ENCODE results near the gene FGFR2.

FGFR2 gene

DNA sequence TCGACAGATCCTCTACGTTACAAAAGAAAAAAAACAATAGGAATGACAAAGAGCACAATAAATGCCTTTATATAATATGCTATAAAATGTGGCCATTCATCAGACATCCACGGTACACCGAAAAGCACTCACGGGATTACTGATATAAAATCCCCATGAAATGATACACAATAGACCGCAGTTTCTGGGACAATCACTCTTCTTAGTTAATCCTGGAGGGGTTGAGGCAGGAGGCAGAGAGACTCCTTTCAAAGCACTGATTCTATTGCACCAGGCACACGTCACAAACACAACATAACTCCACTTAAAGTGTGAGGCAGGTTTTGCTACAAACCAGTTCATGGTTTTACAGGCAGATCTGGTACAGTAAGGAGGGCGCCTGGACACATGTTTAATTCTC, 113.8 kb downstream of the FGFR2 start:
- DNase-seq, result no peak

DNA sequence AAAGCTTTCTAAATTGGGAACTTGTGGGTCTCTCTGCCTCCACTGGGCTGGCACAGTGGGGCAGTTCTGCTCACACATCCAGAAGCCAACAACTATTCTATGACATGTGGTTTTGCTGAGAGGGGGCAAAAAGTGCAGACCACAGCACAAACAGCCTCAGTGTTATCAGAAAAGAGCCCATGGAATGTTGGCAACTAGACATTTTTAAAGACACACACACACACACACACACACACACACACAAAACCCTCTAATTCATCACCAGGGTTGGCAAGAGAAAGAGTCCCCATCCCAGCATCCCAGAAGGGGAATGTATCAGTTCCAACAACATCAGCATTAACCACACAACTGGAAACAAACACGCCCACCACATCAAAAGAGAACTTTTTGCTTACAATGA, 117.1 kb downstream of the FGFR2 start:
- DNase-seq, result peak; percentile 71

DNA sequence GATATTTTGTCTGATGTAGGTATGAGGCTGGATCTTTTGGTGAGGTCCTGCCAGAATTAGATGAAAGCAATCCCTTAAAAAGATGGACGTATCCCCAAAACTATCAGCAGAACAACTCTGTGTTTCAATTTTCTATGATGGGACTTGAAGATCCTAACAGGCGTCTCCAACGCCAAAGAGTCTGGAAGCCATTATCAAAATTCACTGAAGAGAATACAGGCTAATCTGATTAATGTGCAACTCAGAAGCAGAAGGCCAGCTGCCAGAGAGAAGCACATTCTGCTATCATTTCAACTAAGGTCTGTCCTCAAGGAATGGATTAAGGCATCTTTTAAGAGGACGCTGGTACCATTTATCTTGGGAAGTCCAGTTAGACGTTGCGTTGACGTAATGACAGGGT, 119.7 kb downstream of the FGFR2 start:
- peak; percentile 50 for DNase-seq

DNA sequence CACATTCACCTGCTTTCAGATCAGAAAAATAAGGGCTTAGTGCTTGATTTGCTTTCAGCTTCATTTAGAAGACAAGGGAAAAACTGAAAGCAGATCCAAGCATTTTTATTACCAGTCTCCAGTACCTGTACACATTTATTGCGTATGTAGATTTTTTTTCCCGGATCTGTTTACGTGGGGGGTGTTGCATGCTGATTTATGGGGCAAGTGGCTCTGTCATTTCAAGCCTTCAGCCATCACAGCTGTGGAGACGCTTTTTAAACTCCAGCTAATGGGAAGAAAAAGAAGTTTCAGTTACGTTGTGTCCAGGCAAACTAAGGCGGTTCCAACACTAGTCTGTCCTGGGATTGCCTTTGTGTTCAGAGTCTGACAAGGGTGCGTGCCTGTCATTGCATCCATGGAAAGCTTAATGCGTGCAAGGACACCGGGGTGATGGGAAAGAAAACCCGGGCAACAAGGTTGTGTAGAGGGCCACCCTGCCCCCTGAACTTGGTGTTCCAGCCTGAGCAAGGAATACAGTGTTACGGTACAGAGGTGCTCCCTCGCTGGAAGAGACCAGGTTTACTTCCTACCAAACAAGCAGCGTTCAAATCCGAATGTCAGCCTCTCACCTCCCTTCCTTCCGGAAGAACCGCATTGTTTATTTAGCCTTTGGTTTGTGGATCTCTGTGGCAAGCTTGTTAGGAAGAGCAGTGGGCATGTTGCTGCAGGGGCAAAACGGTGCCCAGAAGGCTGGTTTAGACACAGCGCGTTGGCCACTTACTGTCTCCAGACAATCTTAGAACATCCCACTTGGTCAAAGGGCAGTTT, 128.2 kb downstream of the FGFR2 start:
- DNase-seq, result no peak

DNA sequence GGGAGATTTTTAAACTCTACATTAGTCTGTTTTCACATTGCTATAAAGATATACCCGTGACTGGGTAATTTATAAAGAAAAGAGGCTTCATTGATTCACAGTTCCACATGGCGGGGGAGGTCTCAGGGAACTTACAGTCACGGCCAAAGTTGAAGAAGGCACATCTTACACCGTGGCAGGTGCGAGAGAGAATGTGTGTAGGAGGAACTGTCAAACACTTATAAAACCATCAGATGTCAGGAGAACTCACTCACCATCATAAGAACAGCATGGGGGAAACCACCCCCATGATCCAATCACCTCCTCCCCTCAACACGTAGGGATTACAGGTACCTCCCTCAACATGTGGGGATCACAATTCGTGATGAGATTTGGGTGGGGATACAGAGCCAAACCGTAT, 129.5 kb downstream of the FGFR2 start:
- DNase-seq, result no peak

DNA sequence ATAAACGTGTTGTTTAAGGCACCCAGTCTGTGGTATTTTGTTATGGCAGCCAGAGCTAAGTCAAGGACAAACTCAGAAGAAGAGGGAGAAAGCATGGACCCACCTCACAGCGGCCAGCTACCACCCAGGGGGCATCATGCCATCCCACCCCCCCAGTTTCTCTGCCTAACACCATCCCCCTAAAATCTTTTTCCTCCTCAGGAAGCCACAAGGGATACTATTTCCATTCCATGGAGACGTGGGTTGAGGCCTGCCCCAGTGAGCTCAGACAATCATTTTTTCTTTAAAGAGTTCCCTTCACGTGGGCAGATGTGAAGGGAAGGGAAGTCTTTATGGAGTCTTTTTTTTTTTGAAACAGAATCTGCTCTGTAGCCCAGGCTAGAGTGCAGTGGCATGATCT, 131.8 kb downstream of the FGFR2 start:
- DNase-seq, result no peak

DNA sequence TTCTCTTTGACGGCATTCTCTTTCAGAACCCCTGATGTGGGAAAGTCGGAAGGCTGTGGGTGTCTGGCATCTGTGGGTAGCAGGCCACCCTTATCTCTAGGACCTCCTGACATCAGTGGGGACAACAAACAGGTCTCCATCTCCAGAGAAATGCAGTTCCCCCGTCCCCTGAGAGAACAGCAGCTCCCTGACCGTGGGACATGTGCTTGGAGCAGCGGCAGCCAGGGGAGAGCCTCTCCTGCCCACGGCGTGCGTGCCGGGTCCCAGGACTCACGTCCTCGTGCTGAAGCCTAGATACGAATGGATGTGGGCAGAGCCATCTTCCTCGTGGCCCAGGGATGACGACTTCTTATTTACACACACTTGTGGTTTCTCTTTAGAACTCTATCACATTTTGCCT, 133.0 kb downstream of the FGFR2 start:
- DNase-seq, result no peak

DNA sequence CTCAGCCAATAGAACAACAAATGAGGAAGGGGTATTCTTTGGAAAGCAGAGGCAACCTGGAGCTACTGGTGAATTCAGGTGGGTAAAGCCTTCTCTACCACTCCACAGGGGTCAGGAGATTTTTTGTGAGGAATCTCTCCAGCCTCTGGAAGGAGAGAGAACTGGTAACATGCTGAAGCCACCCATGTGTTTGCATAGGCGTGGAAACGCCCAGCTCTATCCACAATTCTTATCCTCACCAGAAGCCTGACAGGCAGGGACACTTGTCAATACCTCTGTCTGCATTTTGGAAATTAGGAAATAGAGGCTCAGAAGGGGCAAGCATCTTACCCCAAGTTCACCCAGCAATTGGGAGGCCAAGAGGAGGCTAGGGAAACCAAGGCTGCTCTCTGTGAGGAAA, 133.7 kb downstream of the FGFR2 start:
- DNase-seq, result no peak

DNA sequence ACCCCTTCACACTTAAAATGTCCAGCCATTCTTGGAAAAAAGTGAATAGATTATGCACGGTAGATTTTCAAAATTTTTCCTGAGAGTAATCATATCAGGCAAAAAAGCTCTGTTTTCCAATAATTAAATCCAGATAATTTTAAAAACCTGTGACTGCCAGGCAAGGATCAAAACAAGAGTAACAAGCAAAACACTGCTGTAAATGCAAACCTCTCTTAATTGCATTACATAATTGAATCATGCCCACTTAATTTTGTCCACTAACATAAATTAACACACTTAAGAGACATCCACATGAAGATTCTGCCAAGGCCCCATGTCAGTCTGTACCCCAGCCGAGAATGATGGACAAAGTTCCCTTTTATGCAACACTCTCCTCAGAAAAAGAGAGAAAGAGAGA, 135.3 kb downstream of the FGFR2 start:
- DNase-seq, result no peak

DNA sequence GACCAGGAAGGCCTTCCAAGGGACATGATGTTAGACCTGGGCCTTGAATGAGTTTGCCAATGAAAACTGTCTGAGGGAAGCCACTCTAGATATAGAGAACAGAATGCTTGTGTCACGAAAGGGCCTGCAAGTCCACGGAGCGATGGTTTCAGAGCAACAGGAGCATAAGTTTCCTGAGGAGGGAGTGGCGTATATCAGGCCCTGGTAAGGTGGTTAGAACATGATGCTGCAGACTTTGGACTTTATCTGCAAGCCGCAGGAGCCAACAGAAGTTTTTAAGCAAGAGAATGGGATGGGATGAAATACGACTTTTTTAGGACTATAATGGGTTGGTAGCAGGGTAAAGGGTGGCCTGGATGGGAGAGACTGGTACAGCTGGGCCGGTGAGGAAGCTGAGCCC, 136.0 kb downstream of the FGFR2 start:
- no peak for DNase-seq

DNA sequence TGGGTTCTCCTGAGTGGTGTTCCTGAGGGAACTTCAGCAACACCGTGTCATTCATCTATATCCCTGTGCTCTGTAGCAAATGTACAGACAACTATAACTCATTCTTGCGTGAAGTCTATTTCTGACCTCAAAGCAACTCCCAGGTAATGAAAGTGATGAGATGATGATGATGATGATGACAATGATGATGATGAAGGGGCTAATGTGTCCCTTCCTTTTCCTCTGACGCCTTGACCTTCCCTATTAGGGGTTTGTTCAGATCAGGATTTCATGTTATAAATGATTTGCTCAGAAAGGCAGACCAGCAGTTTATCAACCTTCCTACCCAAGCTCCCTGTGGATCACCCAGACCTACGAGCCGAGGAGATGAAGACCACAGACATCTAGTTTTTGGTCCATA, 136.9 kb downstream of the FGFR2 start:
- DNase-seq, result no peak

DNA sequence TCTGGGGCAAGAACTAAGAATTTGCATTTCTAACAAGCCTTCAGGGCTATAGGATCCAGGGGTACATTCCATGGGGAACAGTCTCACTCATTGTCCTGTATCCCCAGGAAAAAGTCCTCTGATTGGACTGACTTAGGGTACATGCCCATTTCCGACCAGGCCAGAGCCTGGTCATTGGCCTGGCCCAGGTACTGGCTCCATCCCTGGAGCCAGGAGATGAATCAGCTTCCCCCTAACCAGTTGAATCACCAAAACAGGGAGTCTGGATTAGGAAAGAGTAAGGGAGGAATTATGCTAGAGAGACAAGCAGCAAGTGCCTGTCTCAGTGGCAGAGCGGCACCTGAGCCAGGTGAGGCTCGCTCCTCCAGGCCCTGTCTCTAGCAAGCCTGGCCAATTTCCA, 137.5 kb downstream of the FGFR2 start:
- no peak for DNase-seq

DNA sequence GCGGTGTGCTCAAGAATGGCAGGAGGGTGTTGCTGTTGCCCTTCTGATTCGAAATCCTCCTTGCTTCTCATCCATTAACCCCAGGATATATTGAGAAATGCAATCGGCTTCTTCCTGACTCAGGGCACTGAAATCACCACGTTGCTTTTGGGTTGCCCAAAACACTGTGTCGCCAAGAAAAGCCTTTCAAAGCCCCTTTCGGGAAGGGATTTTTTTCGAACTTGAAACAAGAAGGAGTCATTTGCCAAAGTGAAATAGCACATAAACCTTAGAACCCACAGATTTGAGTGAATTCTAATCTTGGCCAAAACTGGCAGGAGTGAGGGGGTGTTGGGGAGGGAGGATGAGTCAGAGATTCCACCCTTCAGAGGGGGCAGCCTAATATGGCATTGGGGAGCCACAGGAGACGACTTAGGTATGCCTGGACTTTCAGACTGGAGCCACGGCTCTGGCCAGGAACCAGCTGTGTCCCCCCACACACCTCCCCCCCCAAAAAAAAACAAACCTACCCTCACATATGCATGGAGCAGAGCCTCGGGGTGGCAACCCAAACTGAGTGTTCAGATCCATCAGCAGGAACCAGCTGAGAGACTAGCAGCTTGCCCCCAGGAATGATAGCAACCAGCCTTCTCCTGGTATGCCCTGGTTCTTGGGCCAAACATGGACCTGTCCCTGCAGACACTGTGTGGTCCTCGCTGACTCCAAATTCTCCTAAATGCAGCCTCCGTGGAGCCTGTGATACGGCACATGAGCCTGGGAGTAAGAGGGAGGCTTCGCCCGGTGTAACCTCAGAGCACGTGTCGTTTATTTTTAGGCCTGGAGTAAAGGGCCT, 138.4 kb downstream of the FGFR2 start:
- DNase-seq, result no peak

DNA sequence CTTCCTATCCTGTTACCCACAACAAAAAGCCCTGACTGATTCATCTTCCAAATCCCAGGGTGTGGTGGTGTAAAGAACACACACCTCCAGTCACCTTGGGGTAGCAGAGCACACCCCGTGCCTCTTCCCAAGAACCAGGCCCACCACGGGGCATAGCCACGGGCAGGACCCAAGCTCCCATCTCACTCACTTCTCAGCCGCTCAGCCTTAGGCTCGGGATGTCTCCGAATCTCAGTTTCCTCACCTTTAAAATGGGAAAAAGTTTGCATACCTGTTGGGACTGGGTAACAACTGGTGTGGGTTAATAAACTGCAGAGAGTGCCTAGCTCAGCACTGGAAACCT, 139.0 kb downstream of the FGFR2 start:
- no peak for DNase-seq

DNA sequence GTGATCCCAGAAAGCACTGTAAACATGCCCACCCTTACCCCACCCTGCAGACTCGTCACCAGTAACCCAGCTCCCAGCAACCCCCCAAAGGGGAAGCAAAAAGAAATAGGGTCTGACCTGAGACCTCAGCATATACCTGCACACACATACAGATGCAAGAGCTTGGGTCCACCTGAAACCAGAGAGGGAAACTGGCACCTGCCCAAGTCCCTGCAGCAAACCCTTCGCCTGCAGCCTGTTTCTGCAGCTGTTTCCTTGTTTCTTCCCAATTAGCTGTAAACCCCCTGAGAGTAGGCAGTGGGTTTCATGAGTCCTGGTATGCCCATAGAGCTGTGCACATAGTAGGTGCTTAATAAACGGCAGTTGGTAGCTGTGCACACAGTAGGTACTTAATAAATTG, 140.5 kb downstream of the FGFR2 start:
- DNase-seq, result no peak

DNA sequence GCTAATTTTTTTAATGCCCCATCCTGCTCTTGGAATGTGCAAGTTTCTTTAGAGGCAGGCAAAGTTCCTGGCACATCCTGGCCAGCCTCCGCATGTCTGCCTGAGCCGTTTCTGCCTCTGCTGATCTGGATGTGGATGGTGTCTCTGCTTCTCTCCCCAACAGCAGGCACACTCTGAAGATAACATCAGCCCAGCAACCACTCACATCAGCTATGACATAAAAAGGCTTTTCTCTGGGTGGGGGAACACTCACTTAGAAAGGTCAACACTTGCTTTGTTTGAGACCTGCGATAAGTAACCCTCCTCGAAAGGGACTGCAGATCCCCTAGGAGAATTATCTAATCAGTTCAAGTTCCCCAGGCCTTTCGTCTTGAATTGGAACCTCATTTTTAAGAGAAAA, 142.9 kb downstream of the FGFR2 start:
- DNase-seq, result no peak

DNA sequence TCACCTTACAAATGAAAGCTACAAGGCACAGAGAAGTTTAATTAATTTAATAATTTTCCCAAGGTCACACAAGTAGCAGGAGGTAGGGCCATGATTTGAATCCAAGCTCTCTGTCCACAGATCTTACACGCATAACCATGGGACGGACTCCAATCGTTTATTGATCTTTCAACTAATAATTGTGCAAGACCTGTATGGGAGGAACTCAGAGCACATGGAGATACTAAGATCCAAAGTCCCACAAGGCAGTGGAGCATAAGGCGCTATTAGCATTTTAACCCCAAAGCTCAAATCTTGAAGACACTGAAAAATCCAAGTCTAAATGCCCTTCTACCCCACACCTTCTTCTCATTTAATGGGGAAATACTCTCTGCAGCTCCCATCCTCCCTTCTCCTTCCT, 143.5 kb downstream of the FGFR2 start:
- DNase-seq, result no peak

DNA sequence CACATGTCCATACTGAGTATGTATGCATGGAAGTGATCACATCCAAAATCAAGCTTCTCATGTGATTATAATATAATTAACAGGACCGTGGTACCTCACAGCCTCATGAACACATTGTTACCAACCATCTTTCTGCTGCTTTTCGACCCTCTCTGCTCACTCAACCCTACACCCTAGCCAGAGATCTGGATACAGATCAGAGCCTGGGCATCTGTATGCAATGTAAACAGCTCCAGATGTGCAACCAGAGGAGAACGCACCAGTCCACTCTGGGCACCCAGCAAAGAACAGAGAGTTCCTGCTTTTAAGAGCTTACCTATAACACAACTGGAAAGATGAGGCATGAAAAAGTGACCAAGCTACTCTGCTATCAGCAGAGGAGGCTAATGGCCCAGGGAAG, 145.1 kb downstream of the FGFR2 start:
- no peak for DNase-seq

DNA sequence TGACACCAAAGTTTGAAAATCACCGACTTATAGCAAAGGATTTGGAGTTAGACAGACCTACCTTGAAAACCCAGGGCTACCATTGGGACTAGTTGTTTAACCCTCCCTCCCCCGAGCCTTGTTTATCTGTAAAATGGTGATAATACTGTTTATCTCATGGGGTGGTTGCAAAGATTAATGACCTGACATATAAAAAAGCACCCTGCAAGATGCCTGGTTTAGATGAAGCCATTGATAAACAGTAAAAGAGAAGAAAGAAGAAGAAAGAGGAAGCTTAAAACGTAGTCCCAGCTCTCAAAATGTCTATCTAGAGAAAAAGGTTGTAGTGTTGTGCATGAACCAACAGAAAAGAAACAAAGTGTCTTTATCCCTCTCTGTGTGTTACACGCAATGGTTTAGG, 145.7 kb downstream of the FGFR2 start:
- DNase-seq, result no peak

DNA sequence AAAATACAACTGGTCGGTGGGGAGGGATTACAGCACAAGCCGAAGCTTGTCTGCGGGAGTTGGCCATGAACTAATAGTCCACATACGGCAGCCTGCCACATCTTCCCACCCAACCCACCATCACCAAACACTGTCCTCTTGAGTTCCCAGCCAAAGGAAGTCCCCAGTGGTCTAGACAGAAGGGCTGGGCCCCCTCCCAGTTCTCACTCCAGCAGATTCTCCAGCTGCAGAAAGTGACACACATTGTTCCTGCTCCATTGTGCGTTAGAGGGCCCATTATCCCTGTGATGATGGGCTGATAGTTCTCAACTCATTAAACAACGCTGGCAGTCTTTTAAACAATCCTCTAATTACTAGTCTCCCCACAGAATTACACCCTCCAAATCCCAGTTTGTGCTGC, 148.0 kb downstream of the FGFR2 start:
- DNase-seq, result peak; percentile 82

DNA sequence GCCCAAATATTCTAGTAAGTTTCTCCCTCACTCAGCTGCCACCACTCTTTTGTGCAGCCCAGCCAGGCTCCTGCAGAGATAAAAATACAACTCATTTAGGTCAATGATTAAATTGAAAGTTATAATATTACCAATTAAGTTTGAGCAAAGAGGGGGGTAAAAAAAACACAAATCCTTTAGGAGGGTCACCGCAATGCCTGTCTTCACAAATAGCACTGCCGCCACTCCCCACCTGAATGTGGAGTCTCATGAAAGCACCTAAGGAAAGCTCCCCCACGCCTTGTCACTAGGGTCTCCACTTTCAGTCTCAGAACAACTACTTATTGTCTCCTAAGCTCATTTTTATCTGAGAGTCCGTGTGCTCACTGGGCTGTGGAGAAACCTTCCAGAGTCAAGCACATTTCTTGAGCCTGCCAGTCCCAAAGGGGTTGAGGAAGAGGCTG, 148.7 kb downstream of the FGFR2 start:
- DNase-seq, result no peak

DNA sequence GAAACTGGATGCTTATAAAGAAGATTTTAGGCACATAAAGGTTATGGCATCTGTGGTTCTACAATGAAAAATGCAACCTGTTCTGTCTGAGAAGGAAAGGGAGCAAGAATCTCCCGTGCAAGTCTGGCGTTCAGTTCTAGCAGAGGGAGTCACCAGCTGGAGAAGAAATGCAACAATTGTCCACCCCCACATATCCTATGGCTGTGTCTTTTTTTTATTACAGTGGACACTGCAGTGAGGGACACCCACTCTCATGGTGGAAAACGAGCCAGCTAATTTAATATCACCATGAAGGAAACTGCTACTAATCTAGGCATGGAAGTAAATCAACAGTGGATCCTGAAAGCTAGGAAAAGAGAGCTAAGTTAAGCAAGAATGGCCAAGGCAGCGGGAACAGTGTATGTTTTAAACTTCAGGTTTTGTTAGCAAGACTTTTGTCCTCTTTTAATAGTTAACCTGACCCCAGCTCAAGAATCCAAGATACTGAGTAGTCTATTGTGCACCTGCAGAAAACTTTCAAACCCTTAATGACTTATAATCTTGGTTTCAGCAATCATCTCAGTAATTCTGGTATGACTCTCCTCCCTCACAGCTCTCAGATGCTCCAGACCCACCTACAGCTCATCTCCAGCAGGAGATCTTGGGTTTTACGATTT, 149.3 kb downstream of the FGFR2 start:
- DNase-seq, result no peak

DNA sequence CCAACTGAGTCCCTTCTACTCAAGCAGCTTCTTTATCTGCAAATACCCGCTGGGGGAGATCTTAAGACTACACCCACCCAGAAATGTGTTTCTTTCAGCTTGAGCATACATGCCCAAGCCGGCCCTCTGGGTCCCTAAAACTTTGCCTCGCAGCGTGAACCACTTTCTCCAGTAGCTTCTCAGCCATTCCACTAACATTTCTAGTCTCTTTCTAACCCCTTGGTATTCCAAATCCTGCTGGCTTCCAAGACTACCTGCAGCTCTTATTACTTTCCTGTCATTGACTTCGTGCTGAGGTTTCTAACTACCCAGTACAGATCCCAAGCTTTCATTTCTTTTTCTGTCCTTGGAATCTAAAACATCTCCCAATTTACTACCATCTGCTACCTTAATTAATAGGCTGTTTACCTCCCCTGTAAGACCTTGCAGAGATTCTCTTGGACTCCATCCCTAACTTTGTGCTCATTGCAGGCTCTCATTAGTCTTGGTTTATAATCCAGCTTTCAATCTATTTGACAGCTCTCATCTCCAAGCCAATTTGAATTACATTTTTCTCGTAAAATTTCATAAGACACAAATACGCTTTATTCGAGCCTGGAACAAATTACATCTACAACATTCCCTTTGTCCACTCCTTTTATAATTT, 153.6 kb downstream of the FGFR2 start:
- no peak for DNase-seq
